GM19452 (cell line): ENCODE data around the gene FUBP1.
A peak's percentile ranks its signal among the peaks of the same experiment; 100 is the strongest.
"Not testable (repeated sequence)": the region's sequence is repeated elsewhere in the genome, so short reads cannot be mapped to it uniquely, and the experiment has no call there.

Experiments
- ATAC-seq: cut with Tn5 transposase; IDR thresholded peaks from one replicate; pipeline ENCODE4 v1.9.1; 2021; ENCODE audit not compliant: unreplicated experiment

The FUBP1 gene

DNA sequence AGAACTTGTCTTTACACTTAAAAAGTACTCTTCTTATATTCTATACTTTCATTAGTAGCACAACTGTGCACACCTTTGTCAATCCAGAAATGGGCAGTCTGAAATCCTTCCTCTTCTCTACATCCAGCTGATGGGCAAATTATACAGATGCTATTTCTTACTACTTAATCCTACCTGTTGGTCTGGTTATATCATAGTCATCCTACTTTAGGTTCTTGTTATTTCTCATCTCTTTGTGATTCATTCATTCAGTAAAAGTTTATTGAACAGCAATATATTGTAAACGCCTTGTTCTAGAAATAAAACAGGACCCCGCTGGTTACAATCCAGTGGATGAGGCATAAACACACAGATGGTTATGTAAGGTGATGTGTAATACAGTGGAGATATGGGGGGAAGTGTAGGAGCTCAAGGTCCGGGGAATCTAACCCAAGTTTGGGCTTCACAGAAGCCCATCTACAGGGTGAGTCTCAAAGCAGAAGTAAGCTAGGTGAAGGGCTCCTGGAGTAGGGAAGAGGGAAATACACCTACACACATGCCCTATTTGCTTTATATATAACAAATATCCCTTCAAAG is 11.8 kb upstream of the FUBP1 start:
- ATAC-seq = no peak

DNA sequence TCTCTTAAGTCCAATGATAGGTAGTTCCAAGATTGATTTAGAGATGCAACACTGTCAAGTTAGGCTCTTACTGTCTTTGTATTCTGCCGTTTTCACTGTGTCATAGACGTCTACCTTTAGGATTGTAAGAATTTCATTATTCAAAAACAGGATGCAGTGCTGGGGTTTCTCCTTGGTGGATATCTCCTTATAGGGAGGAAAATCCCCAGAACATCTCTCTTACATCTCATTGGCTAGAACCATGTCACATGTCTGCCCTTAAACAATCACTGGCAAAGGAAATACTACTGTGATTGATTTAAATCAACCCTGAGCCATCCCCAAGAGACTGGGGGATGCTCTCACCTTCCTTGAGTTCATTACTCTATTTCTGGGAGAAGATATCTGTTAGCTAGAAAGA is 10.9 kb upstream of the FUBP1 start:
- no peak for ATAC-seq

DNA sequence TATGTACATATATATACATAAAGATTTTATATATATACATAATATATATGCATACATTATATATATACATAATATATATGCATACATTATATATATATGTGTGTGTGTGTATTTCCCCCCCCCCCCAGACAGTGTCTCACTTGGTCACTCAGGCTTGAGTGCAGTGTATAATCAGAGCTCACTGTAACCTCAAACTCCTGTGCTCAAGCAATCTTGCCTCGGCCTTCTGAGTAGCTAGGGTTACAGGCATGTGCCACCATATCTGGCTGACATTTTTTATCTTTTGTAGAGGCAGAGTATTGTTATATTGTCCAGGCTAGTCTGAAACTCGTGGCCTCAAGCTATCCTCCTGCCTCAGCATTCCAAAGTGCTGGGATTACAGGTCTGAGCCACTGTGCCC is 9.0 kb upstream of the FUBP1 start:
- no peak for ATAC-seq

DNA sequence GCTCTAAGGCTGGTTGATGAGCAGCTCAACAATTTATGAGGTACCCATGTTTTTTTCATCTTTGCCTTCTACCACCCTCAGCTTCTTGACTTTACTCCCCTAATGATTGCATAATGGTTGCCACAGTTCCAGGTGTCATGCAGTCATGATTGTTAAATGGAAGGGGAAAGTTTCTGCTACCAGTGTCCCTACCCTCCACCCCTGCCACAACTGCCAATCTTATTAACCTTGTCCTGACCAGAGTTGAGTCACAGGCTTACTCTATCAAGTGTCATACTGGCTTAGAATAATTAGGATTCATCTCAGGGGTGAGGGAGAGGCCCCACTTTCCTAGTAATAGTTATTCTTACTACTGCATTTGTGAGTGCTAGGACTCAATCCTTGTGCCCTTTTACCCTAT is 7.9 kb upstream of the FUBP1 start:
- no peak for ATAC-seq

DNA sequence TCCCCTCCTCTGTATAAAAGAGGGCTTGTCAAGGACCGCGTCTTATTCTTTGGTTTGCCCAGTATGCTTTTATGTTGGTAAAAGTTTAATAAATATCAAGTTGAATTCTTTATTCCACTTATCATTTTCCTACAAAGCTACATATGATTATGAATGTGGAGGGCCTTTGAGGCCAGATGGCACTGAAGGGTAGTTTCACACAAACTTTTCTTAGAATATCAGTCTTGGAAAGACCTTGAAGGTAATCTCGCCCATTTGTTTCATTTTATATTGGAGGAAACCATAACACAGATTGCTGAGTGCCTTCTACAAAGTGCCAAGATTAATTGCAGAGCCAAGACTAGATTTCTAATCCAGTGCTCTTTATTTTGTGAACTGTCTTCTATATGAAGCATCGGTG is 5.8 kb upstream of the FUBP1 start:
- no peak for ATAC-seq

DNA sequence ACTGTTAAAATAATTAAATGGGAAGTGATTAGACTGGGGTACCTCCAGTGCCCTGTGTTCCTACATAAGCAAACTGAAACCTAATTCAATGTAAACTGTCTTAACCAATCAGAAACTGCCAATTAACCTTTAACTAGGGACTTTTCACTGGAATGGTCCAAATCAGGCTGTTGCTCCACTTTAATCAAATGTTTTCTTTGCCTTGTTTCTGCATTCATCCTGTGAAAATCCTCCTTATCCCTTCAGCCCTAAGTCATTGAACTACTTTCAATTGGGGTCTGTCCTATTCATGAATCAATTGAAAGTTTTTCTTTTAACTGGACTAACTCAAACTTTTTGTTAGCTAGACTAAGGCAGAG is 5.1 kb upstream of the FUBP1 start:
- ATAC-seq = no peak

DNA sequence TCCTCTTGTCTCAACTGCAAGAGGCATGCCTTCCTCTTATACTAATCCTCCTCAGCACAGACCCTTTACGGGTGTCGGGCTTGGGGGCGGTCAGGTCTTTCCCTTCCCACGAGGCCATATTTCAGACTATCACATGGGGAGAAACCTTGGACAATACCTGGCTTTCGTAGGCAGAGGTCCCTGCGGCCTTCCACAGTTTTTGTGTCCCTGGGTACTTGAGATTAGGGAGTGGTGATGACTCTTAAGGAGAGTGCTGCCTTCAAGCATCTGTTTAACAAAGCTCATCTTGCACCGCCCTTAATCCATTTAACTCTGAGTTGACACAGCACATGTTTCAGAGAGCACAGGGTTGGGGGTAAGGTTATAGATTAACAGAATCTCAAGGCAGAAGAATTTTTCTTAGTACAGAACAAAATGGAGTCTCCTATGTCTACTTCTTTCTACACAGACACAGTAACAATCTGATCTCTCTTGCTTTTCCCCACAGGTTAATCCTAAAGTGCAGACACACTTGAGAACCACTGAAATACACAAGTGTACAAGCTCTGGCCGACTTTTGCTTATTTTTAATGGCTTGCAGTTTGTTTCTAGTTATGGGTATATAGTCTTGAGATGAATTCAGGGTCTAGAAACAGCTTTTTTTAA is 4.6 kb upstream of the FUBP1 start:
- not testable (repeated sequence) for ATAC-seq

DNA sequence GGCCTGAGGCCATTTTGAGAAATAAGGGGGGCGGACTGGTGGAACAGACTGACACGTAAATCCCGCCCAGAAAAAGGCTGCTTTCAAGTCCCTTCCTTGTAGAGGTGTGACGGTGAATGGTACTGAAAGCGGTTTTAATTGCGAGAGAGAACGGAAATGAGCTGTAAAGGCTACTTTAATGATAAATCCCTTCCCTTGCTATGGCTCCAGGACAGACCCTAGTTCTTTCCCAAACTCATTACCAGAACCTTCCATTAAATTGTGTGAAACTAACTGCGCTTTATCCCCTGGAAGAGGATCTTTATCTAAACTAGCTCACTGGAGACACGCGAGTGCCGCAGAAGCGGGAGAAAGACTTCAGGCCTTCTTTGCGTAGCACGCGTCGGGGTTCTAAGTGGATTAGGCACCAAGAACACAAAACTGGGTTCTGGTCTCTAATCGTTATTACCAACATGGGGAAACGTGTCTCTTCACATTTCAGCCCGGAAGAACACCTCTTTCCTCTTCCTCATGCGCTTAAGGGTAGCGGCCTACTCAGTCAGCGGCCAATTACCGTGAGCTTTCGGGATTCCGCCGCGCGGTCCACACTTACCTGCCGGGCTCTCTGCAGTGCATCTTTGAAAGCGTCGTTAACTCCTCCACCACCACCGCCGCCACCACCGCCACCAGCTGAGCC is 441 bp downstream of the FUBP1 start:
- peak; percentile 62 for ATAC-seq

DNA sequence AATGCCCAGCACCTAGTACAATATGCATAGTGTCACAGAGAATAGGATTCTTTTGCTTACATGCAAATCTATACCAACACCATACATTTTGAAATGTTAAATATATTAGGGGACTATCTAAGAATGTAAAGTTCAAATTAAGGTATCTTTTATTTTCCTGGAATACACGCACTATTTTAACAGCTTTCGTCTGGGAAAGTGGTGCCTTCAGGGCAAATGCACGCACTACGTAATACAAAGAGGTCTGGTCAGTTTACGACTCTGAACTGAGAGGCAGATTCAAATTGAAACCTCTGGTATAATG is 931 bp downstream of the FUBP1 start:
- ATAC-seq = peak; percentile 0

DNA sequence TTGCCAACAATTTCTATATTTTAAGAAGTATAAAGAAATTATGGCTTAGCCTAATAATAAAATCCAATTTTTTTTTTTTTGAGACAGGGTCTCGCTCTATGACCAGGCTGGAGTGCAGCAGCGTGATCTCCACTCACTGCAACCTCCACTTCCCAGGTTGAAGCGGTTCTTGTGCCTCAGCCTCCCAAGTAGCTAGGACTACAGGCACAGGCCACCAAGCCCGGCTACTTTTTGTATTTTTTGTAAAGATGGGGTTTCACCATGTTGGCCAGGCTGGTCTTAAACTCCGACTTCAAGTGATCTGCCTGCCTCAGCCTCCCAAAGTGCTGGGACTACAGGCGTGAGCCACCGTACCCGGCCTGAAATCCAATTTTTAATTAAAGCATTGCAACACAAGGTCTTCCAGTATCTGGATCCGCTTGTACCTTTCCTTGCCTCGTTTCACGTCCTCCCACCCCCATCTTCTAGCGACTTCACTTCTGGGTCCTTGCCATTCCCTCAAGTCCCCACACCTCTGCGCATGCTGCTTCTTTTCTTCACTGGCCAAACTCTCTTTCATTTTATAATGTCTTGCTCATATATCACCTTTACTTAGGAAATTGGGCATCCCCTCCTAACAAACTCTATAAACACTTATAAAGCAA is 2.3 kb downstream of the FUBP1 start:
- ATAC-seq = no peak

DNA sequence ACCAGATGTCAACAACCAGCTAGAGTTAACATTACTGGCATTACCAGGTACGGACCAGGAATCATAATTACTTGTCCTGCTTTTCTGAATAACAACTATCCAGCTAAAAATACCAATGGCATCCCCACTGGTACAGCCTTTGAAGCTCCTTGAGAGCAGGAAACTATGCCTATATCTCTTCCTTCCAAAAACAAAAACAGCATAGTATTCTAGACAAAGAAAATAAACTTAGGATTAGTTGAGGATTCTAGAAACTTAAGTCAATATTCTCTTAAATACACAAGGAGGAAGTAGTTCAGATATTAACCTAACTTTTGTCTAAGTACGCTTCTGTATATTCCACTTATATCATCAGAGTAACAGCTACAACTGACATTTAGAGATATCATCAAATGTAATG is 3.0 kb downstream of the FUBP1 start:
- ATAC-seq = no peak

DNA sequence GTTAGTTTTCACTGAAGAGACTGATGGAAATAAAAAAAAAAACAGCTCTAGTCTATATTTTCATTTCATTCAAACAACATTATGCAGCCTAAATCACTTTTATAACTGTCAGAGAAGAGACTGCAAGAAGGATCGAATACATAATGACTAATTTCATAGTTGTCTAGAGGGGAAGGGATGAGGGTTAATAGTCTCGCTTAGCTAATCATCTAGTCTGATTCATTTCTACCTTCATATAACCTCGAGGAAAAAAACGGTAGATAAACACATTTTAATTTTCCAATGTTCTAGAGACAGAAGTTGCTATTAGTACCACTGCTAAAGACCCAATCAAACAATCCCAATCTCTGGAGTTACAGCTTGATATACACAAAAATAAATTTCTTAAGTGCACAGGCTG is 3.5 kb downstream of the FUBP1 start:
- no peak for ATAC-seq

DNA sequence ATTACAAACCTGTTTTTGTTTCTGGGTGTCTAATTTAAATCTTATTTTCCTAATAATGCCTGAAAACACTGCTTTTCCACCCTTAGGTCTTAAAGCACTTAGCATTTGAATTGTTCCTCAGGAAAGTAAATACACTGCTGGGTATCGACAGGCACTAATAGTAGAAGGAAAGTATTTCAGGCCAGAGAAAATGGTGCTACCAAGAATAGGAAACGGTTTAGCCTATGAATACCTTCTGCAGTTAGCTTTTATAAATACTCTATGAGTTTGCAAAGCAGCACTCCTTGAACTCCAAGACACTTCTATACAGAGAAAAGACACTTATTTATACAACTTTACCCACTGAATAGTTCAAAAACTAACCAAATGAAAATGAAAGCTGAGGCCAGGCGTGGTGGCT is 6.8 kb downstream of the FUBP1 start:
- no peak for ATAC-seq

DNA sequence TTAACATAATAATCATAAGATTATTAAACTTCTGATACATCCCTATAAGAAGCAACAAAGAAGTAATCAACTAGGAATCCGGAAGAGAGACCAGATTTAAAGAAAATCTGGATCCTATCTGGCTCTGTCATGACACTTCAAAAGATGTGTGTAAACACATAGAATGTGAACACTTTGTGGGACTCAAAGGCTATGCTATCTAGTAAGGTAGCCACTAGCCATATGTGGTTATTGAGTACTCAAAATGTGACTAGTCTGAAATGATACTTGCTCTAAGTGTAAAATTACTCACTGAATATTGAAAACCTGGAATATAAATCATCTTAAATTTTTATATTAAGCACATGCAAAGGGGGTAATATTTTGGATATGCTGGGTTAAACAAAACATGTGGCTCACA is 8.7 kb downstream of the FUBP1 start:
- ATAC-seq = no peak

DNA sequence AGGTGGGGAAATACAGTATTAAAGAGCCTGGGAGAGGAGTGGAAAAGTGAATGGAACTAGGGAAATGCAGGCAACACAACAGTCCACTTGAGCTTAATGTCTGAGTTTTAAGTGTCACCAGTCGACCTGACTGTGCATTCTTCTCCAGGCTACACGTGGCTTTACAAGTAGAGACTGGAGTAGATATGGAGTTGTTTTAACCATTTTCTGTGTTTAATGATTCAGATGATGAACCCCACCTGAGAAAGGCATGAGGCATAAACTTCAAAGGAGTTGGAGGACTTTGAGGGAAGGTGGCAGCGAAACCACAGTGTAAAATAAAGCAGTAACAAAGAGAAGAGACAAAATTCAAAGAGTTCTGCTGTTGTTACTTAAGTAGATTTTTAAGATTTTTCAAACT is 12.6 kb downstream of the FUBP1 start:
- ATAC-seq = no peak

DNA sequence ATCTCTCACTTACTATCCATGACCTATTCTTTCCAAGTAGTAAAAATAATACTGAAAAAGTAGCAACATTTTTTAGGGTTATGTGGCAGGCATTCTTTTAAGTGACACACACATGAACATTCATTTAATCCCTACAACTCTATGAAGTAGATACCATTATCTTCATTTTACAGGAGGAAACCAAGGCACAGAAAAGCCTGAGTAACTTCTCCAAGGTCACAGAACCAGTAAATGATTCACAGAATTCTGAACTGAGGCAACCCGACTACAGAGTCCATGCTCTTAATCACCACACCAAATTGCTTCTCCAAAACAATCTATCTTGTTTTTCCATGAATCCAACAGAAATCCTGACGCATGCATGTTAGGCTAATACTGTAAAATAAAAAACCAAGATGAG is 17.5 kb downstream of the FUBP1 start:
- ATAC-seq = no peak

DNA sequence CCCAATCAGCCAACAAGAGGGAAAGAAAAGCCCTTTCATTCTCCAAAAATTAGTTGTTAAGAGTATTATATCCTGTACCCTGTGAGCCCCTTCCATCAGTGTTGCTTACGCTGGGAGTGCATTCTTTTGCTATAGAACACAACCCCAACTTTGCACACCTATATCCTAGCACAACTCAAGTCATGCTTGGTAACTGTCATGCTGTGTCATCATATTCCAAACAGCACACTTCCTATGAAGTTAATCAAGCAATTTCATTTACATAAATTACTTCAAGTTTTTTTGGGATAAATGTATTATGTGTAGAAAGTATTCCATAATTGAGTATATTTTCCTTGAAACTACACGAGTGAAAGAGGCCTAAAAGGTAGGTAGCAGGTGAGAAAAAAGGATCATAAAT is 20.0 kb downstream of the FUBP1 start:
- ATAC-seq = no peak

DNA sequence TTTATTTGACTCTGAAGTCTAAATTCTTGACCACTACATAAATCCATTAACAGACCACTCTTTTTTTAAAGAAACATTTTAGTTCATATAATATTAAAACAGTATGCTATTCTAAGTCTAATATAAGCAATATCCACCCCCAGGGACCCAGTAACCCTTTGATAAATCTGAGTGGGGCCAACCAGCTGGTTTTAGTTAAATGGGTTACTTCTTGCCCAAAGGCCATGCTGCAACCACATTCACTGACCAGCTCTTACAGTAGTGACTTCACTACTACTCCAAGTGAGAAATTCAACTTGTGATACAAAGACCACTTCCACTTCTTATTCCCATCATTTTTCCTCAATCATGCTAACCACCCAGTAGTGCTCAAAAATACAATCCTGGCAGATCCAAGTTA is 20.5 kb downstream of the FUBP1 start:
- no peak for ATAC-seq

DNA sequence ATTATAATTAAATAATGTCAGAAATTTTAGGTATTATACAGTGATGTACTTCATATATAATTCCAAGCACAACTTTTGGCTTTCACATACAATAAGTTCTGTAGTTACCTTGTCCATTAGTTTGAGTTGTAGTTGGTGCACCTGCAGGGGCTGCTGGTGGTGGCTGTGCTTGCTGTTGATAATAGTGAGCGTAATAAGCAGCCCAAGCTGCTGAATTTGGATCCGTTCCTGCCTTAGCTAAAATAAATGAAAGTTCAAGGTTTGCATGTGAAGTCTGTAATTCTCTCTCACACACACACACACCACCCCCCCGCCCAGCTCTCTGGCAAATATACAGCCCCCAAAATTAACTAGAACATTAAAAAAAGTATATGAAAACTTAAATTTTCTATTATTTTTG is 22.4 kb downstream of the FUBP1 start:
- ATAC-seq = no peak

DNA sequence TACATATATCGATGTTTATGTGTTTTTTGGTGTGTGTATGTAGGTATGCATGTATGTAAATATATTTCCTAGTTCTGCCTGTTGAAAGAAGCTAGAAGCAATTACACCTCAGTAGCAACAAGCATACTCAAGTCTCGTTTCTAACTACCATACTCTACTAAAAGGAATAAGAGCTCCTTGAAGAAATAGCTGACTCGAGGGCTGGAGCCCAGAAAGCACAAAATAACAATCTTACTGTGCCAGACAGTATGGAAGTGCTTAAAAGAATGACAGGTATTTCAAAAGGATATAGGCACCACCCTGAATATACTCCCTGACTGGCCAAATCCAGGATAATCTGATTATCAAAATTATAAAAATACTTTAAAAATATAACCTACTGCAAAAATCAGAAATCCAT is 23.2 kb downstream of the FUBP1 start:
- ATAC-seq = no peak

DNA sequence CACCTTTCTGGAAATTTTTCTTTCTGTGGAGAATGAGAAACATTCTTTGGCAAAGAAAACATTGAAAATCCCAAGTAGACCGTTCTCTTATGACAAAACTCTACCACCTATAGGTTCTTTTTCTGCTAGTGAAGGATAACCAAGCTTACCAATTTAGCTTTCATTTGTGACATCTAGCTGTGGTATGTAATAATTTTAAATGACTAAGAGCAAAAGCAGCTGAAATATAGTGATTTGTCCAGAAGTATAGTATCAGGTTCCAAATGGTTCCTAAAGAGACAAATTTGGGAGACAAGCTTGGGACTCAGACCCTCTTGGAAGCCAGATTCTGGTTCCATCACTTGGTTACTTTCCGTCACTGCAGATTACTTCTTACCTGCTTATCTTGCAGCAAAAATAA is 24.4 kb downstream of the FUBP1 start:
- no peak for ATAC-seq

DNA sequence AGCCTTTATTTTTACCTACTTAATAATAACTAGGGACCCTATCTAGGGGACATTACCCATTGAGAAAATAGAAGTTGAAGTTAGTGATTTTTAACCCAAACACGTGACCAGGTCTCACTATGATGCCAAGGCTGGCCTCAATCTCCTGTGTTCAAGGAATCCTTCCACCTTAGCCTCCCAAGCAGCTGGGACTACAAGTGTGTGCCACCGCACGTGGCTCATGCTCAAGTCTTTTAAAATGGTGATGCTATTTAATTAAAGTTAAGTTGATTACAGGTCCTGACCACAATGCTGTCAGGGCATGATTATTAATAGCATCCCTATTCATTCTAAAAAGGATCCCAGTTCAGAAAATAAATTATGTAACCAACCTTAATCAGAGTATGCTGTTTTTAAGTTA is 25.0 kb downstream of the FUBP1 start:
- no peak for ATAC-seq

DNA sequence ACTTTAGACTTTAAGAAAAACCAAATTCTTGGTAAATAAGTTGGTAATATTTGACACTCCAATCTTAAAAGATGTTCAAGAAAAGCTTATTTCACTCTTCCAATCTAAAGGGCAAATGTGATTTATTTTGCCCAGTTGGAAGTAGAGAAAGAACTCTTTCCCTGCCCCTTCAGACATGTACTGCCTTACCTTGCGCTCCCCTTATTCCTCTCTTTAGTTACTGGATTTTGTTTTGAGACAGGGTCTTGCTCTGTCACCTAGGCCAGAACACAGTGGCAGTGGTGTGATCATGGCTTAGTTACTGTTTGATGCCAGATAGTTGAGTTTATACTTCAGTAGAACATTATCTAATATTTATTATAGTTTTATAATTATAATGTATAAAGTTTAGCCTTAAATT is 27.5 kb downstream of the FUBP1 start:
- ATAC-seq = no peak
